Bronchial epithelial cell (primary cell): ENCODE results near the gene C15orf40. TPM values are rescaled to one million over a fixed set of nuclear protein-coding genes. Genes with fewer than 3 reads are reported as not detected.
"Not testable (repeated sequence)": the region's sequence is repeated elsewhere in the genome, so short reads cannot be mapped to it uniquely, and the experiment has no call there.

Experiments used
- DNase-seq: peaks from one replicate; pipeline ENCODE4 v3.0.0-alpha.2; 2010; ENCODE audit warnings: low read depth
- FAIRE-seq: peaks from 2 replicates; lab custom pipeline; 2011; peaks lifted over from hg19 to GRCh38; lab: Jason Lieb, UNC
- H3K27me3 ChIP-seq: 2 replicates; pipeline ENCODE4 v1.5.1; 2011; ENCODE audit warnings: low read length; ENCODE audit not compliant: control insufficient read depth, insufficient read depth
- H3K36me3 ChIP-seq: 2 replicates; pipeline ENCODE4 v1.5.1; 2011; ENCODE audit warnings: low read length; ENCODE audit not compliant: control insufficient read depth, insufficient read depth
- H3K4me3 ChIP-seq: 2 replicates; pipeline ENCODE4 v1.5.1; 2011; ENCODE audit warnings: mild to moderate bottlenecking, low read depth, low read length, control low read depth
- total RNA-seq: library from RNA; depleted of rRNA; stranded (reverse); fragments of >200 nt; gene quantifications from 2 replicates; pipeline ENCODE4 v1.2.1, GENCODE V29; 2014
- TF ChIP-seq, protein P1 (sequence below): IDR thresholded peaks from 2 replicates; pipeline ENCODE4 v1.5.1; 2011; ENCODE audit warnings: mild to moderate bottlenecking, moderate library complexity, low read length, control low read depth, inconsistent platforms; ENCODE audit not compliant: insufficient read depth, severe bottlenecking

C15orf40 gene
- total RNA-seq, 1 donor from 2014 or later = 5.5 TPM

DNA sequence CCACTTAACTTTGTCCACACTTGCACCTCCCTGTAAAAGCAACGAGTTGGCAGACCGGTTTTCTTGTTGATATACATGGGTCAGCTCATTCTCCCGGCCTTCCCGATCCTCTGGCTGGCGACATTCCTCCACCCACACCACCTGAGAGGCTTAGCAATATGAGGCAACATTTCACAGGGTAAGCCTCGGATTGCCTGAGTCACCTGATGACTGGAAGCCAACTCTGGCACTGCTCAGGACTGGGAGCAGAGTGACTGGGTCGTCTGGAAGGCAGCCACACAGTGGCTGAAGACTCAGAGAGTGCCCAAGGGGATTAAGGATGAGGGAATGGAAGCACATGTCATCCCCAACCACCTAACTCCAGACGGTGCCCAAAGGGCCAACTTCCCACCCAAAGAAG is 68.7 kb downstream of the C15orf40 start:
- no peaks in the 10 kb centered on the region for H3K27me3 ChIP-seq
- DNase-seq (peak; percentile 100), FAIRE-seq (peak; percentile 95)
- no peaks in the 10 kb centered on the region for H3K36me3 ChIP-seq
- TF ChIP-seq, protein P1, sequence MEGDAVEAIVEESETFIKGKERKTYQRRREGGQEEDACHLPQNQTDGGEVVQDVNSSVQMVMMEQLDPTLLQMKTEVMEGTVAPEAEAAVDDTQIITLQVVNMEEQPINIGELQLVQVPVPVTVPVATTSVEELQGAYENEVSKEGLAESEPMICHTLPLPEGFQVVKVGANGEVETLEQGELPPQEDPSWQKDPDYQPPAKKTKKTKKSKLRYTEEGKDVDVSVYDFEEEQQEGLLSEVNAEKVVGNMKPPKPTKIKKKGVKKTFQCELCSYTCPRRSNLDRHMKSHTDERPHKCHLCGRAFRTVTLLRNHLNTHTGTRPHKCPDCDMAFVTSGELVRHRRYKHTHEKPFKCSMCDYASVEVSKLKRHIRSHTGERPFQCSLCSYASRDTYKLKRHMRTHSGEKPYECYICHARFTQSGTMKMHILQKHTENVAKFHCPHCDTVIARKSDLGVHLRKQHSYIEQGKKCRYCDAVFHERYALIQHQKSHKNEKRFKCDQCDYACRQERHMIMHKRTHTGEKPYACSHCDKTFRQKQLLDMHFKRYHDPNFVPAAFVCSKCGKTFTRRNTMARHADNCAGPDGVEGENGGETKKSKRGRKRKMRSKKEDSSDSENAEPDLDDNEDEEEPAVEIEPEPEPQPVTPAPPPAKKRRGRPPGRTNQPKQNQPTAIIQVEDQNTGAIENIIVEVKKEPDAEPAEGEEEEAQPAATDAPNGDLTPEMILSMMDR = no peak
- H3K4me3 ChIP-seq = no peak overlapping the region

DNA sequence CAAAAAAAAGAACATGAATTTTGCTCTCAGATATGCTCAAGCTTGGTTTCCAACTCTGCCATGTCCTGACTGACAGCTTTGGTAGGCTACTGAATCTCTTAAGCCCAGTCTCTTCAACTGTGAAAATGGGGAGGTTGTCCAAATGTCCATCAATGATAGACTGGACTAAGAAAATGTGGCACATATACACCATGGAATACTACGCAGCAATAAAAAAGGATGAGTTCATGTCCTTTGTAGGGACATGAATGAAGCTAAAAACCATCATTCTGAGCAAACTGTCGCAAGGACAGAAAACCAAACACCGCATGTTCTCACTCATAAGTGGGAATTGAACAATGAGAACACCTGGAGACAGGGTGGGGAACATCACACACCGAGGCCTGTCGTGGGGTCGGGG is 71.8 kb downstream of the C15orf40 start:
- H3K27me3 ChIP-seq, DNase-seq, FAIRE-seq, H3K36me3 ChIP-seq, H3K4me3 ChIP-seq: not testable (repeated sequence)

Other genes with a start within 250 kb of the C15orf40 start
- not detected in 2 replicates for gene FSD2, start 205.6 kb downstream of the C15orf40 start, total RNA-seq
- gene WHAMM, start 202.0 kb downstream of the C15orf40 start, total RNA-seq = 3.2 and 4.0 TPM in 2 replicates
- 75.3 and 108 TPM in 2 replicates for gene HOMER2, start 58.9 kb downstream of the C15orf40 start, total RNA-seq
- 83.7 and 100 TPM in 2 replicates for gene RAMAC, start 25.4 kb downstream of the C15orf40 start, total RNA-seq
- 48.0 and 78.2 TPM in 2 replicates for gene BTBD1, start 55.6 kb upstream of the C15orf40 start, total RNA-seq
- 2.6 and 3.1 TPM in 2 replicates for gene TM6SF1, start 96.0 kb upstream of the C15orf40 start, total RNA-seq
- 28.7 and 39.8 TPM in 2 replicates for gene HDGFL3, start 196.2 kb upstream of the C15orf40 start, total RNA-seq